Endothelial cell of umbilical vein (primary cell): Measurements from ENCODE around the gene SIM1. TPM values are rescaled to one million over a fixed set of nuclear protein-coding genes. Genes with fewer than 3 reads are reported as not detected.
A peak's percentile ranks its signal among the peaks of the same experiment; 100 is the strongest.

Experiments used
- BruUV-seq: library from RNA; stranded (reverse); fragments of 400-500 nt; replicated peaks from 2 replicates; lab custom pipeline; 2021; lab: Mats Ljungman, UMichigan
- CTCF ChIA-PET: fragments of 300-600, 350-600 bp; sonication (Branson Sonifier 250); formaldehyde crosslinking; loops from one replicate; lab custom pipeline; 2021; ENCODE audit warnings: antibody characterized with exemption, inconsistent platforms; lab: Charles Lee
- POLR2A ChIA-PET: fragments of 300-600, 350-600 bp; sonication (Branson Sonifier 250); formaldehyde crosslinking; loops from one replicate; lab custom pipeline; 2021; ENCODE audit warnings: antibody characterized with exemption, inconsistent platforms; lab: Charles Lee
- DNase-seq: peaks from one replicate; pipeline ENCODE4 v3.0.0-alpha.2; 2011; ENCODE audit warnings: low read depth, low spot score
- FAIRE-seq: peaks from 2 replicates; lab custom pipeline; 2011; peaks lifted over from hg19 to GRCh38; lab: Jason Lieb, UNC
- H2AFZ ChIP-seq: 2 replicates; pipeline ENCODE4 v1.6.0; 2012; ENCODE audit warnings: low read depth, low read length, control low read depth, inconsistent platforms
- H3K27ac ChIP-seq: 2 replicates; pipeline ENCODE4 v1.5.1; 2011; ENCODE audit warnings: low read depth, mild to moderate bottlenecking, control low read depth, low read length, moderate library complexity; ENCODE audit not compliant: insufficient read depth
- H3K27me3 ChIP-seq, 2 experiments: 2 replicates each; pipeline versions ENCODE4 v1.6.0 to v1.6.1; 2011; ENCODE audit warnings: low read length in 2 of 2, mixed read lengths in 1 of 2; ENCODE audit not compliant: control insufficient read depth in 2 of 2, insufficient read depth in 2 of 2
- H3K36me3 ChIP-seq, 2 experiments: 2 replicates in 1 of 2; 3 replicates in 1 of 2; pipeline ENCODE4 v1.5.1; 2011; ENCODE audit warnings: low read length in 2 of 2, mild to moderate bottlenecking in 1 of 2, moderate library complexity in 1 of 2; ENCODE audit not compliant: control insufficient read depth in 2 of 2, insufficient read depth in 2 of 2; ENCODE audit errors: extremely low read depth in 1 of 2
- H3K4me1 ChIP-seq: 3 replicates; pipeline ENCODE4 v1.5.1; 2011; ENCODE audit warnings: mild to moderate bottlenecking, low read length; ENCODE audit not compliant: control insufficient read depth, insufficient read depth; ENCODE audit errors: extremely low read depth
- H3K4me2 ChIP-seq: 2 replicates; pipeline ENCODE4 v1.6.1; 2011; ENCODE audit warnings: low read length, control low read depth, mixed read lengths; ENCODE audit not compliant: insufficient read depth
- H3K4me3 ChIP-seq, 3 experiments: fragments of 200-600 bp in 1 of 3; sonication (generic), shearing (Covaris generic) in 1 of 3; replicated peaks in 1 of 3; 2 replicates each; pipeline ENCODE4 v1.5.1; 2011 to 2016; ENCODE audit warnings: control low read depth in 3 of 3, low read length in 3 of 3, mild to moderate bottlenecking in 2 of 3, inconsistent platforms in 1 of 3, low read depth in 1 of 3, moderate library complexity in 1 of 3; ENCODE audit not compliant: insufficient read depth in 1 of 3
- H3K79me2 ChIP-seq: 2 replicates; pipeline ENCODE4 v1.6.0; 2012; ENCODE audit warnings: low read length, inconsistent platforms; ENCODE audit not compliant: control insufficient read depth, insufficient read depth
- H3K9ac ChIP-seq: replicated peaks from 2 replicates; pipeline ENCODE3; 2011; ENCODE audit warnings: low read length, control low read depth; ENCODE audit not compliant: insufficient read depth; ENCODE audit errors: extremely low read depth
- H3K9me1 ChIP-seq: replicated peaks from 3 replicates; pipeline ENCODE4 v1.6.0; 2011; ENCODE audit warnings: mild to moderate bottlenecking, low read length; ENCODE audit not compliant: control insufficient read depth, insufficient read depth; ENCODE audit errors: extremely low read depth
- H3K9me3 ChIP-seq: replicated peaks from 2 replicates; pipeline ENCODE4 v1.5.1; 2012; ENCODE audit warnings: low read length, inconsistent platforms; ENCODE audit not compliant: control insufficient read depth, insufficient read depth
- H4K20me1 ChIP-seq: replicated peaks from 2 replicates; pipeline ENCODE3; 2011; ENCODE audit warnings: mild to moderate bottlenecking, low read length; ENCODE audit not compliant: control insufficient read depth, insufficient read depth; ENCODE audit errors: extremely low read depth
- CTCF ChIP-seq, 2 donors: IDR thresholded peaks; 1 replicate in 1 of 2; 2 replicates in 1 of 2; pipeline ENCODE4 v1.5.1; 2011; ENCODE audit warnings: low read length in 2 of 2, mild to moderate bottlenecking in 2 of 2, moderate library complexity in 2 of 2, control low read depth in 1 of 2, inconsistent platforms in 1 of 2, low read depth in 1 of 2; ENCODE audit not compliant: insufficient read depth in 1 of 2; ENCODE audit errors: extremely low read depth in 1 of 2
- EZH2 ChIP-seq: IDR thresholded peaks from 2 replicates; pipeline ENCODE4 v1.6.1; 2012; ENCODE audit warnings: borderline replicate concordance, low read depth, mild to moderate bottlenecking, moderate library complexity, low read length, inconsistent platforms; ENCODE audit not compliant: severe bottlenecking
- FOS ChIP-seq: IDR thresholded peaks from 2 replicates; pipeline ENCODE4 v1.6.1; 2011; ENCODE audit warnings: mild to moderate bottlenecking, low read length, moderate library complexity, borderline replicate concordance; ENCODE audit not compliant: insufficient read depth
- GATA2 ChIP-seq: IDR thresholded peaks from 2 replicates; pipeline ENCODE4 v1.7.0; 2011; ENCODE audit warnings: low read depth, mild to moderate bottlenecking, moderate library complexity, mixed read lengths, low read length; ENCODE audit not compliant: insufficient read length, insufficient read depth
- JUN ChIP-seq: IDR thresholded peaks from 2 replicates; pipeline ENCODE4 v1.6.1; 2011; ENCODE audit warnings: borderline replicate concordance, low read depth; ENCODE audit not compliant: insufficient read length, insufficient read depth
- MAX ChIP-seq: IDR thresholded peaks from 2 replicates; pipeline ENCODE4 v1.6.1; 2011; ENCODE audit not compliant: insufficient read depth, insufficient read length
- MYC ChIP-seq: IDR thresholded peaks from one replicate; pipeline ENCODE4 v1.6.1; 2011; ENCODE audit warnings: mild to moderate bottlenecking, low read depth, low read length
- POLR2A ChIP-seq: IDR thresholded peaks from 2 replicates; pipeline ENCODE4 v1.6.1; 2012; ENCODE audit warnings: low read depth, mild to moderate bottlenecking, control low read depth, low read length
- POLR2AphosphoS5 ChIP-seq: IDR thresholded peaks from 2 replicates; pipeline ENCODE4 v1.6.1; 2012; ENCODE audit warnings: low read depth, mild to moderate bottlenecking, control low read depth, low read length, moderate library complexity; ENCODE audit not compliant: insufficient read depth
- dilution Hi-C: fragments of 300-500 bp; cut with MboI; formaldehyde crosslinking; loops from one replicate; pipeline ENCODE4 v1.15.0; 2019; ENCODE audit warnings: low sequenced_read_pairs; ENCODE audit not compliant: extremely low pct_ligation_motif_present
- intact Hi-C: fragments of 100-400 bp; cut with micrococcal nuclease; formaldehyde crosslinking; loops from one replicate; pipeline ENCODE4 v1.10.0; 2022
- polyA plus RNA-seq, 4 experiments: library from polyadenylated mRNA; depleted of rRNA in 3 of 4; stranded (reverse) in 3 of 4; unstranded in 1 of 4; fragments of >200 nt; gene quantifications; 2 replicates each; pipeline versions ENCODE4 v1.2.1 to v1.2.3, GENCODE V29; 2011 to 2012; ENCODE audit warnings: missing spikeins in 1 of 4
- total RNA-seq: library from RNA; stranded (reverse); gene quantifications from 2 replicates; pipeline ENCODE4 v1.2.3, GENCODE V29; 2021

The SIM1 gene
- total and polyA plus RNA-seq, 2 donors (not counting 3 experiments of a cell fraction or from before 2014, with no cell fraction given), result 0.14 to 0.29 TPM

GRCh38 chr6:100381111-100381510, 83.6 kb downstream of the SIM1 start:
- TF ChIP-seq POLR2A, result no peak
- no peak for TF ChIP-seq GATA2
- TF ChIP-seq EZH2, result no peak
- no peak for TF ChIP-seq MYC
- no peak for TF ChIP-seq MAX
- TF ChIP-seq JUN, result no peak
- no peak for TF ChIP-seq POLR2AphosphoS5
- no peak for TF ChIP-seq CTCF (IDR thresholded peaks at IDR 0.05; ENCODE audit: extremely low read depth in 1 of 2, insufficient read depth in 1 of 2, low read depth in 1 of 2, low read length in 2 of 2)
- no peak for TF ChIP-seq FOS
- intact Hi-C loops, result no loop called here
- Histone ChIP-seq H4K20me1 (no peaks in the 10 kb centered on the region), H3K9me3 (no peaks in the 10 kb centered on the region), H3K4me3 (no peak overlapping the region), H3K4me1 (peaks cover 12% of the 10 kb centered on the region), H3K9ac (no peak overlapping the region), H3K27me3 (no peaks in the 10 kb centered on the region), H3K79me2 (no peaks in the 10 kb centered on the region), H3K9me1 (no peaks in the 10 kb centered on the region), H3K4me2 (no peak overlapping the region), H3K36me3 (no peaks in the 10 kb centered on the region), H3K27ac (no peak overlapping the region), H2AFZ (no peak overlapping the region)
- dilution Hi-C loops, result no loop called here
- BruUV-seq, result no TSS peak
- FAIRE-seq (no peak), DNase-seq (peak; percentile 17)
- ChIA-PET POLR2A (no interaction called here), CTCF (no interaction called here)
